SW 1271 (cell line): Measurements from ENCODE around the gene TEX2.
A peak's percentile ranks its signal among the peaks of the same experiment; 100 is the strongest.
"Not testable (repeated sequence)": the region's sequence is repeated elsewhere in the genome, so short reads cannot be mapped to it uniquely, and the experiment has no call there.

Experiments
- DNase-seq, 2 experiments: peaks; one replicate each; lab custom pipeline; 2025; lab: John Stamatoyannopoulos, UW

Gene TEX2

DNA sequence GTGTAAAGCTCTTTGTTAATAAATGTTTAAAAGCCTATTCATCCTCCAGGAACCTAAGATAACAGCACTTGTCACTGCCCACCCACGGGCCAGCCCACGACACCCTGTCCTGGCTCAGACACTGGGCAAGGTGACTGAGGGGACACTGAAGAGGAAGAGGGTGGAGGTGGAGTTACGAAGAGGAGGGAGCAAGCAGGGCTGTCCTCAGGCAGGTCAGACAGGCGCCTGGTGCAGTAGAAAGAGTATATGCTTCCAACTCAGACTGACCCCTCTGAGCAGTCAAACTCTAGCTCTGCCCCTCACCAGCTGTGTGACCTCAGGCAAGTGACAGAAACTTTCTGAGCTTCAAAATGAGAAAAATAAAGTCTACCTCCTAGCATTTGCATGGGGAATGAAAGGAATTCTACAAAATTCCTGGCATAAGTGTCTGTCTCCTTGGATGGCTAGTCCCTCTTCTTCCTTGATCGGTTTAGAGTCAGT is 22.8 kb downstream of the TEX2 start:
- no peak for DNase-seq

DNA sequence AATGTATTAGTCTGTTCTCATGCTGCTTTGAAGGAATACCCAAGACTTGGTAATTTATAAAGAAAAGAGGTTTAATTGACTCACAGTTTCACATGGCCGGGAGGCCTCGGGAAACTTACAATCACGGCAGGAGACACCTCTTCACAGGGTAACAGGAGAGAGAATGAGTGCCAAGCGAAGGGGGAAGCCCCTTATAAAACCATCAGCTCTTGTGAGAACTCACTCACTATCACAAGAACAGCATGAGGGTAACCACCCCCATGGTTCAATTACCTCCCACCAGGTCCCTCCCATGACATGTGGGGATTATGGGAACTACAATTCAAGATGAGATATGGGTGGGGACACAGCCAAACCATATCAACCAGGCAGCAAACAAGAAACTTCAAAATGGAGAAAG is 24.6 kb downstream of the TEX2 start:
- DNase-seq: not testable (repeated sequence)

DNA sequence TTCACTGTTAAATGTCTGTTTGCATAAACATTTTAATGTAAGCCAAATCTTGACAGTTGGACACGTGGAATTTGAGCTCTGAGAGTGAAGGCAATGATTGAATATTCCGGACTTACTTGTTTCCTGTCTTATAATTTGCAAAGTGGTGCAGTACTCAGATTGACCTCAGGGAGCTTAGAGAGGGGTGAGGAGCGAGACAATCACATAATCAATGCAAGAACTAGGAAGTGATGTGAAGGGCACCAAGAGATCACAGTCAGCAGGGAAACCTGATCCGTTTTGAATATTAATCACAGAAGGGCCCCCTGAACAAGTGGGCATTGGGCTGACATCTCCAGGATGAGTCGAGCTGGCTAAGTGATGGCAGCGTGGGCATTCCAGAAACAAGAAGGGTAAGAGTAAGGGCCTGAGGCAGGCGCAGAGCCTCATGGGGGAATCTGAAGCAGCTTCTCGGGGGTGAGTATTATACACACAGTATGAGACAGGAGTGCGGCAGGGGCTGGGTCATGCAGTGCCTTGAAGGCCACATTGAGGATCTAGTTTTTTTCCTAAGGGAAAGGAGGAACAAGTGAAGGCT is 26.1 kb downstream of the TEX2 start:
- DNase-seq: no peak

DNA sequence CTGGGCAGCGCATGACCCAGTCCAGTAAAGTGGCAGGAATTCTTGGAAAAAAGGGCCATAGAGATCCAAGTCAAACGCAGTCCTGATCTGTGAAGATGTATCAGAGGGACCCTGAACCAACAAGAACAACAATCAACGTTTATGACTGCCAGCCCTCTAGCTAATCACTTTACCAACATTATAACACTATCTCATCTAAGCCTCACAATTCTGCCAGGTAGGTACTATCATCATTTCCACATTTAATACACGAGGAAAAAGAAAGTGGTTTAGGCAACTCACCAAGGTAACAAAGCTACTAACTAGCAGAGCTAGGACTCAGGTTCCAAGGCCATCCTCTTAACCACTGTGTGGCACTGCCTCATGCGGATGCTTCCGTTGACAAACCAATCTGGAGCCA is 28.1 kb downstream of the TEX2 start:
- DNase-seq: no peak

DNA sequence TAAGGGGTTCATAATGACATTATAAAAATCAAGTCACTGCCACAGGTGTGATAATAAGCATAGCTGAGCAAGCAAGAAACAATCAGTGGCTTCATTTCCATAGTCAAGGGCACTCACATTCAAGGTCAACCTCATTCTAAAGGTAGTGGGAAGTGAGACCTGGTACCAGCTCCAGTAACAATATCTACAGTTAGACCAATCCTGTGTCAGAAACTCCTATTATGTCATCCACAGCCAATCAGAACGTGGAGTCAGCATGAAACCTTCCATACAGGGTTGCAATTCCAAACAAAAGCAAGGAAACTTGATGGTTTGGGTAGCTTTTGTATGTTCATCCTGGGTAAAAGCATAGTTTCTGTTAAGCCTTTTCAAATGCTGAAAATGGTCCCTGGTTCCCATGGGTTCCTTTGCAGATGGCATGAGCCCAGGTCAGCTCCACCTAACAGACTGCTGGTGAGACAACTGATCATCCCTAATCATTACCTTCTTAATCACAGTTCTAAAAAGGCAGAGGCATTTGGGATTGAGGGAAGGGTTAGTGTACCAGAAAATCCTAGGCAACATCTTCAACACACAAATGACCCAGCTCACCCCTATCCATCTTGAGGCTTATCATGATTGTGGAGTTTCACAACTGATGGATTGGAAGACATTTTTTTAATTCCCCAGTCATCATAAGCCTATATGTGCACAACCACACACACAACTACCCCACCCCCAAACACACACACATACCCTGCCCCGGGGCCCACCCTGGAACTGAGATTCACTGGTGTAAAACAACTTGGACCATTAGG is 30.4 kb downstream of the TEX2 start:
- no peak for DNase-seq

DNA sequence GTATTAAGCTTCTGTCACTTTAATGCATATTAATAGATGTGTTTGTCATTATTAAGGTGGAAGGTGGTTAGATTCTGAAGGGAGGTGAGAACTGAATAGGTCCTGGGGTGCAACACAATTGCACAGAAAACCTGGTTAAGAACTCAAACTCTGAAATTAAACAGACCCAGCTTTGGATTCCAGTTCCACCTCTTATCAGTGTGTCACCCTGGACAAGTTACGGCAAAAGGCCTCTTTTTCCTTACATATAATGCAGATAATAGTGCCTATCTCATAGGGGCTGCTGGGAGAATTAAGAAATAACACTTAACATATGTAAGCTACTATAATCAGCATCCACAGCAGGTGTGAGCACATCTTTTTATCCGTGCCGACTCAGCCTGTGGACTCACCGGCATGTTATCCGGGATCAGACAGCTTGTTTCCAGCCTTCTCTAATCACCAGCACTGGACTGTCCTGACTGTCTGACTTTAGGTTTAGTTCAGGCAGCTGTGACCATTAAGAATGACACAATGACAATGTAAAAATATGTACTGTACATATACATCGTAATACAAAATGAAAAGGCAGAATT is 31.4 kb downstream of the TEX2 start:
- no peak for DNase-seq

DNA sequence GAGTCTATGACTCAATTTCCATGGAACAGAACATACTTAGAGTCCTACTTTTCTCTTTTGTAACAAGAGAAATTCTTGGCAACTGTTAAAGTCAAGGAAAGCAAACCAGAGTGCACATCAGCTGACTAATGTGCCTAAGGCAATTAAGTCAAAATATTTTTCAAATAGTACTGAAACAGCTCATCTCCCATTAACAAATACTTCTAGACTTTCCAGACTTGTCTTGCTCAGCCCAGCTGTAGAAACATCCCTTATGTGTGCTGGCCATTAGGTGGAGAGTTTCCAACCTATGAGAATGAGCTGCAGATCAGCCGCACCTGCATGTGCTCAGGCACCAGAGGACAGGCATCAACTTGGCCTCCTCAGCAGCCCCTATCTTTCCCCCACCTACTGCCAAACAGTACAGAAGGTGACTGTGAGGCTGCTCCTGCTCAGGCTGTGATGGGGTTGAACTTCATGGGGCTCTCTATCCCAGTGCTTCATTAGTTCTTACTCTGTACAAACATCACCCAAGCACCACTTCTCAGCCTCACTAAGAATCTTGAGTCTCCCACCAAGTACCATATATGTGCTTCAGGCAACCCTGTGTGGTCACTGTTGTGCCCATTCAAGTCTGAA is 32.2 kb downstream of the TEX2 start:
- DNase-seq: peak in 1 of 2 experiments; percentile 39

DNA sequence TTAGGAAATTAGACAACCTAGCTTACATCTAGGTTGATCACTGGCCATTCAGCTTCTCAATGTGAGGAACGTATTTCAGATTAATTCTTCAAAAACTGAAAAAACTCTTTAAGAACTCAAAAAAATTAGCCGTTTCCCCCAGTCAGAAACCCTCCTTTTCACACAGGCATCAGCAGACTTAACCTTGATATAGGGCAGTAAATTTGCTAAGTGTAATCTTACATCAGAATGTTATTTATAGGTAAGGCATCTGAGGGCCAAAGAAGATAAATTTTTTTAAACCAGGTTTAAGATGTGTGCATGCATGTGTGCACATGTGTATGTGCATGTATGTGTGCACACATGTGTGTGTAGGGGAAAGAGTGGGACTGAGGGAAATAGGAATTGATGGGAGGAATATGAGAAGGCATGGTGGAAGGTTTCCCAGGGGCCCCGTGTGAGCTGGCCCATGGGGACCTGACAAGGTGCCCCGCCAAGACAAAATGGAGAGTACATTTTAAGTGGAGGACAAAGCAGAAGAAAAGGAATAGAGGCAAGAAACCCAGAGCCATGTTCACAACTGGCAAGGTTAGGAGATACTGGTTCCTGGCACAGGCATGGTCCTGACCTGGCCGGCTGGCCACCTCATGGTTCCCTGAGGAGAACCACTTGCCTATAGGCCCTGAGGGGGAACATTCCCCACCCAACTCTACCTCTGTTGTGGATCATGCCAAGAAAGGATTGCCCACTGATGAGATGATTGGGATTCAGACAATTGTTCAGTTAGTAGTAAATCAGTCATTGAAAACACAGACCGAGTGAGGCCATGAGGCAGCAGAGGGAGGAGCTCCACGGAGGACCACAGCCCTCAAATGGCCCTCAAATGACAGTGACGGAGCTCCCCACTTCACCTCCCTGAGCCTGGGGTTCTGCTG is 33.0 kb downstream of the TEX2 start:
- no peak for DNase-seq

DNA sequence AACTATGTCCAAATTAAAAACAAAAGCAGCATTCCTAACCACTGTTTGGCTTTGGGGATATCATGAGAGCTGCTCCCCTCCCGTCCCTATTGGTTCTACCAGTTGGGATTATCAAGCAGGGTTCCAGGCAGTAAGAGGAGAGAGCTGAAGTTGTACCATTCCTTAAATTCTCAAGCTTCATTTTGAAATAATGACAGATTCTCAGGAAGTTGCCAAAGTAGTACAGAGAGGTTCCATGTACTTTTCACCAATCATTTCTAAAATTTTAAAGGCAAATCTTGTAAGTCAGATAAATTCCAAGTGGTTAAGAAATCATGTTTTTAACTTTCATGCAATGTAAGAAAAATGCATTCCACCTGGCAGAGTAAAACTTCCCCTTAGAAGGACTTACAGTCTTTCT is 36.9 kb downstream of the TEX2 start:
- DNase-seq: no peak

DNA sequence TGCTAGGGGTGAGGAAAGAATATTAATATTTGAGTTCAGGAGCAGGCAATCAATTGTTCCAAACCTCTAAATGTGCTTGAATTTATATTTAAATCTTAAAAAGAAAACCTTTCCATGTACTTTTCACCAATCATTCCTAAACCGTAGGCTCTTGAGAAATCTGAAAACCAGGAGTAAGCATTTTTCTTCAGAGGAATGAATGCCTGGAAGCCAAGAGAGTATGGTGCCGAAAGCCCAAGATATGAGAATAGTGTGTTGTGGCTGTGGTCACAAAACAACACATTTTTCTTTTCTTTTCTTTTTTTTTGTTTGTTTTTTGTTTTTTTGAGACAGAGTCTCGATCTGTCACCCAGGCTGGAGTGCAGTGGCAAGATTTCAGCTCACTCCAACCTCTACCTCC is 37.6 kb downstream of the TEX2 start:
- DNase-seq: no peak

DNA sequence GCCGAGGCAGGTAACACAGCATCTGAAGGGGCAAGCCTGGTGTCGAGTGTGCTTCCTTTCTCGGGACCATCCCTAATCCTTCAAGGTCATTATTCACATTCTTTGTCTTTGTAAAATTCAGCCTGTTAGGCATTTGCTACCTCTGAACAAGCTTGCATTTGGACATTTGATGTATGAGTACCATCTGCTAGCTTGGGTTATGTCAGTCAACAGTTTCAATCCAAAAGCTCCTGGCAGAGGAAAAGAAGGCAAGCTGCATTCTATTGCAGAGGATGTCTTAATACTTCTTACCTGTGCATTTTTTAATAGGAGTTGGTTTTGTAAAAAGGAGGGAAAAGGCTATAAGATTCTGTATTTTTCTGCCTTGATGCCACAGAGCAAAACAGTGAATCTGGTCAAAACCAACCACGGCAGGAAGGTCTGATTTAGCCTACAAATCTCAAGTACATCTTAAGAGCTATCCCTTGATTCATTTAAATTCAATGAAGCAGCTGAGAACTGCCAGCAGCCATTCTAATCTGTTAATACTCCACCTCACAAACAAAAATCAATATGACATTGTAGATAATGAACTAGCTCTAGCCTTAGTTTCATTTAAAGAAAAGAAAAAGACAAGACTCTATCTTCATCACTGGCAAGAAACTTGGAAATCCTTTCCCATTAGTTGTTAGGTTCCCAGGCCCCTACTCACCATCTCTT is 39.0 kb downstream of the TEX2 start:
- DNase-seq: no peak

DNA sequence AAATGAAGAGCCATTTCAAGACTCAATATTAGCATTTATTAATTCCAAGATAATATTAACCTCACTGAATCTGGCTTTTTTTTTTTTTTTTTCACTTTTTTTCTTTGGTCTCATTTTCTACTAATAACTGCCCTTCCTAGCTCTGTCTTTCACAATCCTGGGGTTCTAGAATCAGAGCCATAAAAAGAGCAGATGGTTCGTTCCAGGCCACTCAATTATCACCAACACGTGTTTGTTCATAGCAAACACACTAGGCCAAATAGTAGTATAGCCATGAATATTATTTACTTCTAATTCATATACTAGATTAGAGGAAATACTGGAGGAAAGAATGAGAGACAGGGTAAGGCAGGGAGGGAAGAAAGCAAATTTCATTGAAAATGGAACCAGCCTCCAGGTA is 39.8 kb downstream of the TEX2 start:
- DNase-seq: no peak

DNA sequence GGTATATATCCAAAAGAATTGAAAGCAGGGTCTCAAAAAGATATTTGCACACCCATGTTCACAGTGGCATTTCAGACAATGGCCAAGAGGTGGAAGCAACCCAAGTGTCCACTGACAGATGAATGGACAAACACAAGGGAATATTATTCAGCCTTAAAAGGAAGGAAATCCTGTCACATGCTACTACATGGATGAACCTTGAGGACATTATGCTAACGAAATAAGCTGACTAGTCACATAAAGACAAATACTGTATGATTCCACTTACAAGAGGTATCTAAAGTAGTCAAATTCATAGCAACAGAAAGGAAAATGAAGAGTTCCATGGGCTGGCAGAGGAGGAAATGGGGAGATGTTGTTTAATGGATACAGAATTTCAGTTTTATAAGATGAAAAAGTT is 41.4 kb downstream of the TEX2 start:
- no peak for DNase-seq

DNA sequence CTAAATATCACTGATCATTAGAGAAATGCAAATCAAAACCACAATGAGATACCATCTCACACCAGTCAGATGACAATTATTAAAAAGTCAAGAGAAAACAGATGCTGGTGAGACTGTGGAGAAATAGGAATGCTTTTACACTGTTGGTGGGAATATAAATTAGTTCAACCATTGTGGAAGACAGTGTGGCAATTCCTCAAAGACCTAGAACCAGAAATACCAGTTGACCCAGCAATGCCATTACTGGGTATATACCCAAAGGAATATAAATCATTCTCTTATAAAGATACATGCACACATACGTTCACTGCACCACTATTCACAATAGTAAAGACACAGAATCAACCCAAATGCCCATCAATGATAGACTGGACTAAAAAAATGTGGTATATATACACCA is 42.5 kb downstream of the TEX2 start:
- not testable (repeated sequence) for DNase-seq

DNA sequence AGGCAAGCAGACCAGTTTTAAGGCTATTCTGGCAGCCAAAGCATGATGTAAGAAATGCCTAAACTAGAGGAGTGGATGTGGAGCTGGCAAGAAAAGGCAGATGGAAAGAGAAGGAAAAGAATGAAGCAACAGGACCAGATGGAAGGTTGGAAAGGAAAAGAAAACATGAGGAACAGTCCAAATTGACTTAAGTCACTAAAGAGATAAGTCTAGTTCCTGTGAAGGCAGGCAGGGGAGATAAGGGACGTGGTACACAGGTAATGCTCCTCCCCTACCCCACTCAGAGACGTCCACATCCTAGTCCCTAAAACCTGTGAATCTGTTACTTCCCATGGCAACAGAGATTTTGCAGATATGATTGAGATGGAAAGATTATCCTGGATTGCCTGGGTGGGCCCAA is 43.5 kb downstream of the TEX2 start:
- DNase-seq: no peak

DNA sequence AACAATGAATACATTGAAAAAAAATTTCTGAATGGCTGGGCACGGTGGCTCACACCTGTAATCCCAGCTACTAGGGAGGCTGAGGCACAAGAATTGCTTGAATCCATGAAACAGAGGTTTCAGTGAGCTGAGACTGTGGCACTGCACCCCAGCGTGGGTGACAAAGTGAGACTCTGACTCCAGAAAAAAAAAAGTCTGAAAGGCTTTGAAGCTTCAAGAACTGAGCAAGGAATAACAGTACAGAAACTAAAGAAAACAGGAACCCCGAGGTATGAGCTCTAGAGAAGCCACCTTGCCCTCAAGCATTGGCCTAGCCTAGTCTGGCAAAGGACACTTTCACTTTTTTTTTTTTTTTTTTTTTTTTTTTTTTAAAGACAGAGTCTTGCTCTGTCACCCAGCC is 45.0 kb downstream of the TEX2 start:
- DNase-seq: no peak

DNA sequence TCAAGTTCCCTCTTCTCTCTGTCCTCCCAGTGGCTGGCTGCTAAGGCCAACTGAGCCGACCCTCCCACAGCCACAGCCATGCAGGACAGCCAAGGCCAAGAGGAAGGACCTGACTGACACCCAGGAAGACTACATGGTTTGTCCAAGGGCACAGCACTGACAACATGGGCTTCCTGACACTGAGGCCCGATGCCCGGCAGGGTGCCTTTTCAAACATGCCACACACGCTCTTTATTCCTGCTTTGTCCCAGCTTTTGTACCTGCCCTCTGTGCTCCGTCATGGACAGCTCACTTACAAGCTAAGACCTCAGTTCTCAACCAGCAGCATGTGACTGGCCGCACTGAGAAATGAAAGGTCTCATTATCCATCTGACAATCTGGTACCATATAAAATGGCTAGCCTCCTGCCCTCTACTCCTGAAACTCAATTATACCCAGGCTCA is 45.8 kb downstream of the TEX2 start:
- DNase-seq: no peak

DNA sequence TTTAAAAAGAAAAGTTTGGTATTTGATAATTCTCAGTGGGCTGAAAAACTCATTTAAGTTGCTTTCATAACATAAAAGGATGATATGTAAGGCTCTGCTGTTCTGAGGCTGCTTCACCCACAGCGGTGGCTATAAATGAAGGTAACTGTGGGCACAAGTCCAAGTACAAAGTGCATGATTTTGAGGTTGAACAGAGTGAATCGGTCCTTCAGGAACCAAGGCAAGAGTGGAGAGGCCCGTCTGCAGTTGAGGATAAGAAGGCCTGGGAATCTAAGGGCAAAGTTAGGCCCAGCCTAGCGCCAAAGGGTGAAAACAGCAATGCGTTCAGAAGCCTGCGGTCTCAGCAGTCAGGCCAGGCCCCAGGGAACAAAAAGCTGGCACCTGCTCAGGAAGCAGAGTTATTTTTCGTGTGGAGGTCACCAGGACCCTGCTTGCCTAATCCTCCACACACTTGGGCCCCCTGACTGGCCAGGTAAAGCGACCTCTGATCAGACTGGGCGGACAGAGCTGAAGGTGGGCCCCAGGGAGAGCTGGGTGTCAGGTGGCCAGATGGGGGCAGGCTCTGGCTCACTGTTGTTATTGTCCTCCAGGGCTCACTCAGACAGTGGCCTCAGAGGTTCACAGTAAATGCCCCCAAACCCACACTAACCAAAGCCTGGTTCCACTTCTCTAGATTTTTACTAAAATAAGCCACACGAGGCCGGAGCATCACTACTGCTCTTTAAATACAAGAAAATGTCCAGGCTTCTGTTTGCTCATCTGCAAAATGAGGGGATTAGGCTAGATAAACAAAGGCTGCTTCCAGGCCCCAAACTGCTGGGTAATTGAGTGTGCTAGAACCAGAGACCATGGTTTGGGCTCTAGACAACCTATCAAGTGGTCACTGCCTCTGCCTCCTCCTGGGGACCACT is 46.5 kb downstream of the TEX2 start:
- no peak for DNase-seq

DNA sequence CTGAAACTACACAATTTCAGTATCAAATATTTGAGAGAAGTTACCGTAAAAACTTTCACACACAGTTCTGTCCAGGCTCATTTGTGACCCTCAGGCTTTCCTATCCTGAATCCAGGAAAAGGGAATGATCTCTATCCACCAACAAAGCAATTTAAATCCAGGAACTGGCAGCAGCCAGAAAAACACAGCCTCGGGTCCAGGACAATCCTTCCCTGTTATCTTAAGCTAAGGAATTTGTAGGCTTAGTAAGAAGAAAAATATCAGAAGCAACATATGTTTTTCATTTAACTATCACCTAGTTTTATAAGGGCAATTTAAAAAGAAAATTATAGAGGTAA is 47.1 kb downstream of the TEX2 start:
- DNase-seq: no peak

DNA sequence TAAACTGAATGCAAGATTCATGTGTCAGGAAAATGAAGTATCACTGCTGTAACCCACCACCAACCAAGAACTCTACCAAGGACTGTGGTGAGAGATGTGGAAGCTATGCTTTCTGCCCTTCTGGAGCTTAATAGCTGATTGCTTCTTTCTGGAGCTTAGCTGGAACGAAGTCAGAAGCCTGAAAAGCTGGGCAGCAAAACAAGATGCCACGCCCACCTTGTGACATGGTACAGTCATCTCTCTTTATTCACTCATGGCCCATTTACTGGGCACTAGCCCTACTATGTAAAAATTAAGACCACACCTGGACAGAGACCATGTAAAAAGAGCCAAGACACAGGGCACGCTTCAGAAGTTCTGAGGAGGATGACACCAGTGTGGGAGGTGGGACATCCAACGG is 48.1 kb downstream of the TEX2 start:
- DNase-seq: no peak
